PFSK-1 (cell line): ENCODE measurements around the gene RDH14. TPM values are rescaled to one million over a fixed set of nuclear protein-coding genes. Genes with fewer than 3 reads are reported as not detected.

Experiments
- FOXP2 ChIP-seq: optimal IDR thresholded peaks from 2 replicates; pipeline ENCODE3; 2011; ENCODE audit warnings: borderline replicate concordance, control low read depth, inconsistent platforms; ENCODE audit not compliant: insufficient read depth; ENCODE audit errors: extremely low read length, extremely low read depth
- POLR2AphosphoS5 ChIP-seq: IDR thresholded peaks from 2 replicates; pipeline ENCODE4 v1.6.1; 2012; ENCODE audit warnings: low read depth, mild to moderate bottlenecking, control low read depth, low read length, moderate library complexity
- SIN3A ChIP-seq: IDR thresholded peaks from 2 replicates; pipeline ENCODE4 v1.6.1; 2012; ENCODE audit warnings: mild to moderate bottlenecking, low read length, moderate library complexity, borderline replicate concordance; ENCODE audit not compliant: insufficient read depth
- TAF1 ChIP-seq: IDR thresholded peaks from 2 replicates; pipeline ENCODE4 v1.6.1; 2012; ENCODE audit warnings: low read length, control low read depth, borderline replicate concordance; ENCODE audit not compliant: insufficient read depth
- polyA plus RNA-seq: library from polyadenylated mRNA; unstranded; fragments of >200 nt; gene quantifications from one replicate; pipeline ENCODE4 v1.2.1, GENCODE V29; 2012; ENCODE audit warnings: low read depth, missing spikeins; ENCODE audit not compliant: insufficient read length
- TF ChIP-seq, protein P1 (sequence below), 2 experiments: IDR thresholded peaks; 2 replicates each; pipeline versions ENCODE4 v1.6.1 to v1.8.0; 2011 to 2012; ENCODE audit warnings: low read depth in 2 of 2, low read length in 2 of 2, control low read depth in 1 of 2, inconsistent platforms in 1 of 2, mild to moderate bottlenecking in 1 of 2, moderate library complexity in 1 of 2; ENCODE audit not compliant: insufficient read depth in 1 of 2

RDH14 gene, protein sequence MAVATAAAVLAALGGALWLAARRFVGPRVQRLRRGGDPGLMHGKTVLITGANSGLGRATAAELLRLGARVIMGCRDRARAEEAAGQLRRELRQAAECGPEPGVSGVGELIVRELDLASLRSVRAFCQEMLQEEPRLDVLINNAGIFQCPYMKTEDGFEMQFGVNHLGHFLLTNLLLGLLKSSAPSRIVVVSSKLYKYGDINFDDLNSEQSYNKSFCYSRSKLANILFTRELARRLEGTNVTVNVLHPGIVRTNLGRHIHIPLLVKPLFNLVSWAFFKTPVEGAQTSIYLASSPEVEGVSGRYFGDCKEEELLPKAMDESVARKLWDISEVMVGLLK
- polyA plus RNA-seq, result 11.9 TPM

DNA sequence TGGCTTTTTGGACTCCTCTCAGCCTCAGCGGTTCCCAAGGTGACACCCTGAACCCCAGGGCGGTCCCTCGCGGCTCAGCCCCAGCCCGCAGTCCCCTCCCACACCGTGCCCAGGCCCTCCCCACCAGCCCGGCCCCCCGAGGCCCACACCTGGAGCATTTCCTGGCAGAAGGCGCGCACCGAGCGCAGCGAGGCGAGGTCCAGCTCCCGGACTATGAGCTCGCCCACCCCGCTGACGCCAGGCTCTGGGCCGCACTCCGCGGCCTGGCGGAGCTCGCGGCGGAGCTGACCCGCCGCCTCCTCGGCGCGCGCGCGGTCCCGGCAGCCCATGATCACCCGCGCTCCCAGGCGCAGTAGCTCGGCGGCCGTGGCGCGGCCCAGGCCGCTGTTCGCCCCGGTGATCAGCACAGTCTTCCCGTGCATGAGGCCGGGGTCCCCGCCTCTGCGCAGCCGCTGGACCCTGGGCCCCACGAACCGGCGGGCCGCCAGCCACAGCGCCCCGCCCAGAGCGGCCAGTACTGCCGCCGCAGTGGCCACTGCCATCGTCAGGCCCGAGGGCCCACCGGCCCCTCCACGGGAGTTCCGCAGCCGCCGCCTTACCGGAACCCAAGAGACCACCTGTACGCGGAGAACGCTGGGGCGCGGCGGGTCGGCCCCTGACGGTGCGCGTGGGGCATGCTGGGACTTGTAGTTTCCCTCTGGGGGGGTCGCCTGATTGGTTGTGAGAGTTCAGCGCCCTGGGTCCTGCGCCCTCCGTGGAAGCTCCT lies at the start of gene RDH14:
Gene RDH14, minus strand, starts transcription at position 623 of the 766 bp plus-strand sequence. Its CDS starts 81 bp downstream, at position 542.
- TF ChIP-seq FOXP2 (peak; percentile 36), TAF1 (no peak), POLR2AphosphoS5 (peak; percentile 75)

DNA sequence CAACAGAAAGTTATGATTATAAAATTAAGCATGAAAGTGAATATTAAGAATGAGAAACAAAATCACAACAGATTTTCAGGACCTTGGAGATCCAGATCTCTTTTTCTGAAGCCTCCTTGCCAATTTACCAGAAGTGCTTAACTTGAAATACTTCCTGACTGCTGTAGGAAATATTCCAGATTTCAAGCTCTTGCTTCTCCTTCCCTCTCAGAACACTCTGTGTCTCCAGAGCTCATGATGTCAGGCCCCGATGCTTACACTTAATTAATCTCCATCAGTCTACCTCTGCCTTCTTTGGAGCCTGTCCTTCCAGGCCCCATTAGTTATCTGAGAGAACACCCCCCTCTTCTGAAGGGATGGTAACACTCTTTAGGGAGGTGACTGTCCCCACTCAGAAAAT lies 49.6 kb upstream of the RDH14 start:
- TF ChIP-seq POLR2AphosphoS5, result no peak
- TF ChIP-seq TAF1, result no peak
- TF ChIP-seq FOXP2, result no peak
- TF ChIP-seq SIN3A, result no peak
- TF ChIP-seq, protein P1, sequence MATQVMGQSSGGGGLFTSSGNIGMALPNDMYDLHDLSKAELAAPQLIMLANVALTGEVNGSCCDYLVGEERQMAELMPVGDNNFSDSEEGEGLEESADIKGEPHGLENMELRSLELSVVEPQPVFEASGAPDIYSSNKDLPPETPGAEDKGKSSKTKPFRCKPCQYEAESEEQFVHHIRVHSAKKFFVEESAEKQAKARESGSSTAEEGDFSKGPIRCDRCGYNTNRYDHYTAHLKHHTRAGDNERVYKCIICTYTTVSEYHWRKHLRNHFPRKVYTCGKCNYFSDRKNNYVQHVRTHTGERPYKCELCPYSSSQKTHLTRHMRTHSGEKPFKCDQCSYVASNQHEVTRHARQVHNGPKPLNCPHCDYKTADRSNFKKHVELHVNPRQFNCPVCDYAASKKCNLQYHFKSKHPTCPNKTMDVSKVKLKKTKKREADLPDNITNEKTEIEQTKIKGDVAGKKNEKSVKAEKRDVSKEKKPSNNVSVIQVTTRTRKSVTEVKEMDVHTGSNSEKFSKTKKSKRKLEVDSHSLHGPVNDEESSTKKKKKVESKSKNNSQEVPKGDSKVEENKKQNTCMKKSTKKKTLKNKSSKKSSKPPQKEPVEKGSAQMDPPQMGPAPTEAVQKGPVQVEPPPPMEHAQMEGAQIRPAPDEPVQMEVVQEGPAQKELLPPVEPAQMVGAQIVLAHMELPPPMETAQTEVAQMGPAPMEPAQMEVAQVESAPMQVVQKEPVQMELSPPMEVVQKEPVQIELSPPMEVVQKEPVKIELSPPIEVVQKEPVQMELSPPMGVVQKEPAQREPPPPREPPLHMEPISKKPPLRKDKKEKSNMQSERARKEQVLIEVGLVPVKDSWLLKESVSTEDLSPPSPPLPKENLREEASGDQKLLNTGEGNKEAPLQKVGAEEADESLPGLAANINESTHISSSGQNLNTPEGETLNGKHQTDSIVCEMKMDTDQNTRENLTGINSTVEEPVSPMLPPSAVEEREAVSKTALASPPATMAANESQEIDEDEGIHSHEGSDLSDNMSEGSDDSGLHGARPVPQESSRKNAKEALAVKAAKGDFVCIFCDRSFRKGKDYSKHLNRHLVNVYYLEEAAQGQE (IDR thresholded peaks at IDR 0.05; ENCODE audit: insufficient read depth in 1 of 2, low read depth in 2 of 2, low read length in 2 of 2), result no peak

DNA sequence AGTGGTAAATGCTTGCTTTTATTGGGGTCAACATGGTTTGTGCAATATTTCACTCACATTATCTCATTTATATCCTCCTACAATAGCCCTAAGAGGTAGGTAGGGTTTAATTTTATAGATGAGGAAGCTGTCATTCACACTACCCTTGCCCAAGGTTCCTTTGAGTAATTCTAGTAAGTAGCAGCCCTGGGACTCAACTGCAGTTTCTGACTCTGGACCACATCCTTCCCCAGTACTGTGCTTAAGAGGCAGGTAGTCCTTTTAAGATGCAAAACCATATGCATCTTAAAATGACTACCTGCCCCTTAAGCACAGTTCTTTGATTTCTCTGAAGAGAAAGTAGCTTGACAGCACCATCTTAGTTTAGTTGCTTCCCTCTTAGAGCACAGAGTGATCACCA lies 44.7 kb upstream of the RDH14 start:
- TF ChIP-seq FOXP2 (no peak), POLR2AphosphoS5 (no peak), SIN3A (no peak), TAF1 (no peak)
- TF ChIP-seq, protein P1 (IDR thresholded peaks at IDR 0.05; ENCODE audit: insufficient read depth in 1 of 2, low read depth in 2 of 2, low read length in 2 of 2), result no peak

DNA sequence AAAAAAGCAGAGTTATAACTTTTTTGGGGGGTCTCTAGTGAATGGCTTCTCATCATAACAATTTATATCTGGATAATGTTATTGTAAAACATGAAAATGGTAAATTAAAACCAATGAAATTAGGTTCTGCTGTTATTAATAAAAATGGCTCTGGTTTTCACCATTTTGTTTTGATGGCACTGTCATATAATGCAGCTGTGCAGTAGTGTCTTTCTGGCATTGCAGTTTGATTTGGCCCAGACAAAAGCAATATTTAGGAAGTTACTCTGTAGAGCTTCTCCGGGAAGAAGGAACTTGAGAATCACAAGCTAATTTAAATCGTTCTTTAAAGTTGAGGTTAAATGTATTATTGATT lies 44.1 kb upstream of the RDH14 start:
- TF ChIP-seq SIN3A (no peak), POLR2AphosphoS5 (no peak), TAF1 (no peak), FOXP2 (no peak)
- TF ChIP-seq, protein P1 (IDR thresholded peaks at IDR 0.05; ENCODE audit: insufficient read depth in 1 of 2, low read depth in 2 of 2, low read length in 2 of 2), result no peak

DNA sequence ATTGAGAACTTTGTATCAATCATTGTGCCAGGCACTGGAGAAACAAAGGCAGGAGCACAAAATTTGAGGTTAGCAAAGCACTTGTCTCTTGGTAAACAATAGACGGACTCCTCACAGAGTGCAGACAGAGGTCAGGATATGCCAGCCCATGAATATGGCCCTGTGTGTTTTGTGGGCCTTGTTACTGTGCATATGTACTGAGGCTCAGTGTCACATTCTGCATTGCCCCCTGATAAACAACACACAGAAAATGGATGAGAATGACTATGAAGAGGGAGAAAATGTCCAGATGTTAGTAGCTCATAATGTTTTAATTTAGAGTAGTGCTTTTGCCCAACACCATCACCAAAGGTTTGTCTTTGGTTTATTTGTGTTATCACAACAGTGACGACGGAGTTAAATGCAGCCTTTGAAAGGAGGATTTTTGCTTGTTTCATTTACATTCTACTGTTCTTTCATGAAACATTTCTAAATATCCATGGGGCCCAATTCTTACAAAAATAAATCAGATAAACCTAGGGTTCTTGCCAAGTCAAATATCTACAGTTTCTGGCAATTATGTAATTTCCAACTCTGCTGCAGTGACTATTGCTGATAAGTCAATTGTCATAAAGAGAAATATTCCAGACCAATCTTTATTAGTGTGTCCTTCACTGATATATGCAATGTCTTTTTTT lies 43.5 kb upstream of the RDH14 start:
- TF ChIP-seq TAF1 (no peak), FOXP2 (no peak), POLR2AphosphoS5 (no peak), SIN3A (no peak)
- TF ChIP-seq, protein P1 (IDR thresholded peaks at IDR 0.05; ENCODE audit: insufficient read depth in 1 of 2, low read depth in 2 of 2, low read length in 2 of 2), result no peak
